ENCODE results near the gene PRLR. TPM values are rescaled to one million over a fixed set of nuclear protein-coding genes. Genes with fewer than 3 reads are reported as not detected.
"Not testable (repeated sequence)": the region's sequence is repeated elsewhere in the genome, so short reads cannot be mapped to it uniquely, and the experiment has no call there.

PRLR gene
- total and polyA plus RNA-seq, 9 of the 15 experiments (the other 6 are each of a cell fraction or from before 2014, with no cell fraction given): 0.02 TPM; not detected in 8

DNA sequence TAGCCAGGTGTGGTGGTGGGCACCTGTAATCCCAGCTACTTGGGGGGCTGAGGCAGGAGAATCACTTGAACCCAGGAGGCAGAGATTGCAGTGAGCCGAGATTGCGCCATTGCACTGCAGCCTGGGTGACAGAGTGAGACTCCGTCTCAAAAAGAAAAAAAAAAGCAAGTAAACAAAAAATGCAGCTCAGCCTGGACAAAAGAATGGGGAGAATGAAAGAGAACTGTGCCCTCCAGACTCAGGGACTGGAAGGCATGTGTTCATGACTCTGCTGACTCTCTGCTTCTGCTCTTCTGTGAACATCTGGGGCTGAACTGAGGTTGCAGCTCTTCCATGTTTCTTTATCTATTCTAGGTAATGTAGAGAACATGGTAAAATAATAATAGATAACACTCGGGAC lies 194.4 kb downstream of the PRLR start:
- H3K9ac ChIP-seq (ENCODE audit: insufficient read depth in 1 of 2, low read depth in 2 of 2, low read length in 2 of 2); H3K4me1 ChIP-seq (replicated peaks in 1 of 2; ENCODE audit: control insufficient read depth in 2 of 2, insufficient read depth in 2 of 2, low read length in 2 of 2); intact Hi-C loops (cut with micrococcal nuclease); ATAC-seq; H3K4me2 ChIP-seq (ENCODE audit: insufficient read depth, low read length); H3K9me3 ChIP-seq (replicated peaks; ENCODE audit: control insufficient read depth, insufficient read depth, low read depth, low read length); H3K9me1 ChIP-seq (ENCODE audit: control insufficient read depth, insufficient read depth, low read length); FAIRE-seq; BruUV-seq (replicated peaks); H3K79me2 ChIP-seq (ENCODE audit: control insufficient read depth, insufficient read depth, low read length); POLR2A ChIA-PET; DNase-seq (ENCODE audit: extremely low read depth in 1 of 4, low spot score in 3 of 4); H4K20me1 ChIP-seq (replicated peaks; ENCODE audit: control insufficient read depth, insufficient read depth, low read length); H3K27ac ChIP-seq (ENCODE audit: extremely low read depth, low read depth, low read length); in situ Hi-C loops (cut with MboI); H2AFZ ChIP-seq (ENCODE audit: low read depth, low read length); CTCF ChIA-PET (ENCODE audit: low intra/inter-chr PET ratio); H3K4me3 ChIP-seq; H3K36me3 ChIP-seq (ENCODE audit: control insufficient read depth, insufficient read depth, low read length): not testable (repeated sequence)
- 0% methylated on average over 1 of the region's 4 CpGs for WGBS (ENCODE audit: insufficient coverage, low coverage, missing lambda C conversion rate)
- H3K27me3 ChIP-seq (ENCODE audit: control insufficient read depth in 2 of 2, insufficient read depth in 2 of 2, low read length in 2 of 2): peaks cover 10 to 30% of the 10 kb centered on the region in 2 experiments; a peak in 4 of 5 replicates

DNA sequence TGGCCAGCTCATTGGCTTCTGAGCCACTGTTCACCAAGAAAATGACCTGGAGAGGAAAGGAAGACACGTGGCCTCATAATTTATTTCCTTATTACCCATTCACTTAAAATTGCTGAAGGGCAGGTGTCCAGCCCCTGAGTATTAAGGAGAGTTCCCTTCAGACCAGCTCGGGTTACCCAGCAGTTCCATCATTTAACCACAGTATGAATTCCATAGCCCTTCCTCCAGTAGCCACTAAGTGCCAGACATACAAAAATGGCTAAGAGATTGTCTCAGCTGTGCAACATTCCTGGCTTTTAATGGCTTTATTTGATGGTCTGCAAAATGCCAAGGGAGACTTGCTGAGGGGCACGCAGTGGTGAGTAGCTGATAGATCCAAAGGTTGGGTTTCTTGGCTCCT lies 195.0 kb downstream of the PRLR start:
- FAIRE-seq (no peak), DNase-seq (ENCODE audit: extremely low read depth in 1 of 4, low spot score in 3 of 4) (no peak), ATAC-seq (no peak)
- H3K9me1 ChIP-seq (ENCODE audit: control insufficient read depth, insufficient read depth, low read length): no peaks in the 10 kb centered on the region
- no peaks in the 10 kb centered on the region for H3K36me3 ChIP-seq (ENCODE audit: control insufficient read depth, insufficient read depth, low read length)
- no peak overlapping the region for H3K4me2 ChIP-seq (ENCODE audit: insufficient read depth, low read length)
- in situ Hi-C loops (cut with MboI): no loop called here
- no peaks in the 10 kb centered on the region for H4K20me1 ChIP-seq (replicated peaks; ENCODE audit: control insufficient read depth, insufficient read depth, low read length)
- H3K4me3 ChIP-seq: no peak overlapping the region
- no peaks in the 10 kb centered on the region for H3K79me2 ChIP-seq (ENCODE audit: control insufficient read depth, insufficient read depth, low read length)
- no peak overlapping the region for H2AFZ ChIP-seq (ENCODE audit: low read depth, low read length)
- no peaks in the 10 kb centered on the region for H3K4me1 ChIP-seq (replicated peaks in 1 of 2; ENCODE audit: control insufficient read depth in 2 of 2, insufficient read depth in 2 of 2, low read length in 2 of 2)
- no TSS peak for BruUV-seq (replicated peaks)
- CTCF ChIA-PET (ENCODE audit: low intra/inter-chr PET ratio): no interaction called here
- WGBS (ENCODE audit: insufficient coverage, low coverage, missing lambda C conversion rate): 2% methylated on average over 3 of the region's 3 CpGs
- intact Hi-C loops (cut with micrococcal nuclease): no loop called here
- H3K9ac ChIP-seq (ENCODE audit: insufficient read depth in 1 of 2, low read depth in 2 of 2, low read length in 2 of 2): no peak overlapping the region
- H3K9me3 ChIP-seq (replicated peaks; ENCODE audit: control insufficient read depth, insufficient read depth, low read depth, low read length): no peaks in the 10 kb centered on the region
- H3K27ac ChIP-seq (ENCODE audit: extremely low read depth, low read depth, low read length): no peak overlapping the region
- POLR2A ChIA-PET: no interaction called here
- H3K27me3 ChIP-seq (ENCODE audit: control insufficient read depth in 2 of 2, insufficient read depth in 2 of 2, low read length in 2 of 2): peaks cover 10 to 30% of the 10 kb centered on the region in 2 experiments; a peak in 4 of 5 replicates
- TF ChIP-seq XRCC4 (IDR thresholded peaks at IDR 0.05; ENCODE audit: extremely low read depth, insufficient read depth, insufficient read length) (no peak), NBN (IDR thresholded peaks at IDR 0.05; ENCODE audit: low read depth) (no peak), MBD1 (CRISPR knock-in tag; IDR thresholded peaks at IDR 0.05) (no peak), EZH2 (IDR thresholded peaks at IDR 0.05; ENCODE audit: borderline replicate concordance, low read depth, low read length) (no peak)

Data from K562 (cell line).